Ovary (tissue), 3 donors: ENCODE data around the gene XIST.
"Not testable (repeated sequence)": the region's sequence is repeated elsewhere in the genome, so short reads cannot be mapped to it uniquely, and the experiment has no call there.

Experiments used
- EP300 ChIP-seq: sonication (generic); formaldehyde crosslinking; IDR thresholded peaks from one replicate; pipeline ENCODE4 v1.6.1; 2017; ENCODE audit warnings: antibody characterized with exemption
- TF ChIP-seq, protein P1 (sequence below), 3 donors: fragments of 450-650 bp in 2 of 3; fragments of 200-600 bp in 1 of 3; IDR thresholded peaks; one replicate each; pipeline versions ENCODE4 v1.5.1 to v1.8.0; 2016 to 2022; ENCODE audit warnings: antibody characterized with exemption in 3 of 3, mild to moderate bottlenecking in 1 of 3
- donor health status: DM: no; HTN: no; CAD: no.

GRCh38 chrX:73804109-73804508 is 48.4 kb downstream of the XIST start:
- not testable (repeated sequence) for TF ChIP-seq EP300
- TF ChIP-seq, protein P1, sequence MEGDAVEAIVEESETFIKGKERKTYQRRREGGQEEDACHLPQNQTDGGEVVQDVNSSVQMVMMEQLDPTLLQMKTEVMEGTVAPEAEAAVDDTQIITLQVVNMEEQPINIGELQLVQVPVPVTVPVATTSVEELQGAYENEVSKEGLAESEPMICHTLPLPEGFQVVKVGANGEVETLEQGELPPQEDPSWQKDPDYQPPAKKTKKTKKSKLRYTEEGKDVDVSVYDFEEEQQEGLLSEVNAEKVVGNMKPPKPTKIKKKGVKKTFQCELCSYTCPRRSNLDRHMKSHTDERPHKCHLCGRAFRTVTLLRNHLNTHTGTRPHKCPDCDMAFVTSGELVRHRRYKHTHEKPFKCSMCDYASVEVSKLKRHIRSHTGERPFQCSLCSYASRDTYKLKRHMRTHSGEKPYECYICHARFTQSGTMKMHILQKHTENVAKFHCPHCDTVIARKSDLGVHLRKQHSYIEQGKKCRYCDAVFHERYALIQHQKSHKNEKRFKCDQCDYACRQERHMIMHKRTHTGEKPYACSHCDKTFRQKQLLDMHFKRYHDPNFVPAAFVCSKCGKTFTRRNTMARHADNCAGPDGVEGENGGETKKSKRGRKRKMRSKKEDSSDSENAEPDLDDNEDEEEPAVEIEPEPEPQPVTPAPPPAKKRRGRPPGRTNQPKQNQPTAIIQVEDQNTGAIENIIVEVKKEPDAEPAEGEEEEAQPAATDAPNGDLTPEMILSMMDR (IDR thresholded peaks at IDR 0.05) = not testable (repeated sequence)
